HepG2 (cell line): ENCODE data around the gene LRRC25. TPM values are rescaled to one million over a fixed set of nuclear protein-coding genes. Genes with fewer than 3 reads are reported as not detected.
A peak's percentile ranks its signal among the peaks of the same experiment; 100 is the strongest.

Experiments
- AGO1 ChIP-seq: fragments of 200-400 bp; formaldehyde crosslinking; IDR thresholded peaks from 2 replicates; pipeline ENCODE4 v1.6.1; 2017; ENCODE audit warnings: mild to moderate bottlenecking, low read depth, low read length, moderate library complexity; ENCODE audit not compliant: poor library complexity, severe bottlenecking
- DNMT3B ChIP-seq: conservative IDR thresholded peaks from 2 replicates; pipeline ENCODE4 v1.6.1; 2016; ENCODE audit warnings: missing biosample characterization, control low read depth
- ETV5 ChIP-seq: IDR thresholded peaks from 2 replicates; pipeline ENCODE4 v1.6.1; 2018; ENCODE audit warnings: missing biosample characterization, missing genetic modification reagents, inconsistent platforms, borderline replicate concordance
- FOXP1 ChIP-seq, 2 experiments: fragments of 450-650 bp in 1 of 2; IDR thresholded peaks; 2 replicates each; pipeline ENCODE4 v1.6.1; 2017 to 2018; ENCODE audit warnings: antibody characterized with exemption in 1 of 2
- NFE2L2 ChIP-seq: fragments of 150-350 bp; IDR thresholded peaks from 2 replicates; pipeline ENCODE4 v1.6.1; 2014; ENCODE audit warnings: low read length
- ZIK1 ChIP-seq: sonication (generic); formaldehyde crosslinking; IDR thresholded peaks from 2 replicates; pipeline ENCODE4 v1.5.0; 2020; ENCODE audit warnings: mild to moderate bottlenecking, low read depth, missing genetic modification reagents, borderline replicate concordance
- ZNF225 ChIP-seq: sonication (generic); formaldehyde crosslinking; IDR thresholded peaks from 2 replicates; pipeline ENCODE4 v1.4.0; 2020; ENCODE audit warnings: mild to moderate bottlenecking, missing genetic modification reagents
- ZNF235 ChIP-seq: sonication (generic); formaldehyde crosslinking; IDR thresholded peaks from 2 replicates; pipeline ENCODE4 v1.8.1; 2023; ENCODE audit warnings: mild to moderate bottlenecking, missing genetic modification reagents, borderline replicate concordance
- ZNF367 ChIP-seq: sonication (generic); formaldehyde crosslinking; IDR thresholded peaks from 2 replicates; pipeline ENCODE4 v1.4.0; 2020; ENCODE audit warnings: missing genetic modification reagents, borderline replicate concordance
- ZNF496 ChIP-seq: sonication (generic); formaldehyde crosslinking; IDR thresholded peaks from 2 replicates; pipeline ENCODE4 v1.8.1; 2023; ENCODE audit warnings: mild to moderate bottlenecking, moderate library complexity, missing genetic modification reagents; ENCODE audit not compliant: insufficient replicate concordance
- ZNF614 ChIP-seq: IDR thresholded peaks from 2 replicates; pipeline ENCODE4 v1.6.1; 2018; ENCODE audit warnings: missing biosample characterization, missing genetic modification reagents, inconsistent platforms, borderline replicate concordance
- polyA plus RNA-seq, 8 experiments: library from polyadenylated mRNA; depleted of rRNA in 3 of 8; stranded (reverse) in 7 of 8; unstranded in 1 of 8; fragments of >200 nt; fragmentation: Illumina TruSeq in 4 of 8; extraction: Trizol in 4 of 8; gene quantifications; 2 replicates each; pipeline versions ENCODE4 v1.2.1 to v1.2.3, GENCODE V29; 2011 to 2016; ENCODE audit warnings: low read depth in 4 of 8, missing spikeins in 1 of 8, mixed read lengths in 1 of 8; ENCODE audit not compliant: insufficient read depth in 1 of 8
- total RNA-seq, 5 experiments: library from RNA; depleted of rRNA; stranded (reverse); fragments of >200 nt; fragmentation: Illumina TruSeq; extraction: Trizol; gene quantifications; 2 replicates each; pipeline ENCODE4 v1.2.3, GENCODE V29; 2016; ENCODE audit warnings: low read depth in 1 of 5
- TF ChIP-seq, protein P1 (sequence below): IDR thresholded peaks from 2 replicates; pipeline ENCODE4 v1.6.1; 2016
- TF ChIP-seq, protein P2 (sequence below): IDR thresholded peaks from 2 replicates; pipeline ENCODE4 v1.6.1; 2016; ENCODE audit warnings: missing biosample characterization, missing genetic modification reagents, low read depth
- TF ChIP-seq, protein P3 (sequence below): fragments of 450-650 bp; IDR thresholded peaks from 2 replicates; pipeline ENCODE4 v1.6.1; 2017
- TF ChIP-seq, protein P4 (sequence below): sonication (generic); formaldehyde crosslinking; IDR thresholded peaks from one replicate; pipeline ENCODE4 v1.5.1; 2020; ENCODE audit warnings: mild to moderate bottlenecking, missing genetic modification reagents; ENCODE audit errors: not compliant biosample characterization

LRRC25 gene
- total and polyA plus RNA-seq, 2 of the 13 experiments (the other 11 are each of a cell fraction or from before 2014, with no cell fraction given): 0.13 to 0.53 TPM

DNA sequence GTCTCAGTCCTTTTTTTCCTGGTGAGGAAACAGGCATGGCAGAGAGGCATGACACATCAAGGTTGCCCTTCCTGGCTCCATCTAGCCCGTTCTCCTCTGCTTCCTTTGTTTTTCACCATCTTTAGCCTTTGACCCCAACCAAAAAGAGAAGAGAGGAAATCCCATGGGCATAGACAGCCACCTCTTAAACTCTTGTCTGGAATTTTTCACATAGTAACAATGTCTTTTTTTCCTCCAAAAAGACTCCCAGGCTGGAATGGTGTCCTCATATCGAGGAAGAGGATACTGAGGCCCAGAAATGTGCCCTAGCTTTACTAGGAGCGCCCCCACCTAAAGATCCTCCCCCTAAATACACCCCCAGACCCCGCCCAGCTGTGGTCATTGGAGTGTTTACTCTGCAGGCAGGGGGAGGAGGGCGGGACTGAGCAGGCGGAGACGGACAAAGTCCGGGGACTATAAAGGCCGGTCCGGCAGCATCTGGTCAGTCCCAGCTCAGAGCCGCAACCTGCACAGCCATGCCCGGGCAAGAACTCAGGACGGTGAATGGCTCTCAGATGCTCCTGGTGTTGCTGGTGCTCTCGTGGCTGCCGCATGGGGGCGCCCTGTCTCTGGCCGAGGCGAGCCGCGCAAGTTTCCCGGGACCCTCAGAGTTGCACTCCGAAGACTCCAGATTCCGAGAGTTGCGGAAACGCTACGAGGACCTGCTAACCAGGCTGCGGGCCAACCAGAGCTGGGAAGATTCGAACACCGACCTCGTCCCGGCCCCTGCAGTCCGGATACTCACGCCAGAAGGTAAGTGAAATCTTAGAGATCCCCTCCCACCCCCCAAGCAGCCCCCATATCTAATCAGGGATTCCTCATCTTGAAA, 11.5 kb downstream of the LRRC25 start, which contains the start of gene GDF15 (continued):
- TF ChIP-seq, protein P1, sequence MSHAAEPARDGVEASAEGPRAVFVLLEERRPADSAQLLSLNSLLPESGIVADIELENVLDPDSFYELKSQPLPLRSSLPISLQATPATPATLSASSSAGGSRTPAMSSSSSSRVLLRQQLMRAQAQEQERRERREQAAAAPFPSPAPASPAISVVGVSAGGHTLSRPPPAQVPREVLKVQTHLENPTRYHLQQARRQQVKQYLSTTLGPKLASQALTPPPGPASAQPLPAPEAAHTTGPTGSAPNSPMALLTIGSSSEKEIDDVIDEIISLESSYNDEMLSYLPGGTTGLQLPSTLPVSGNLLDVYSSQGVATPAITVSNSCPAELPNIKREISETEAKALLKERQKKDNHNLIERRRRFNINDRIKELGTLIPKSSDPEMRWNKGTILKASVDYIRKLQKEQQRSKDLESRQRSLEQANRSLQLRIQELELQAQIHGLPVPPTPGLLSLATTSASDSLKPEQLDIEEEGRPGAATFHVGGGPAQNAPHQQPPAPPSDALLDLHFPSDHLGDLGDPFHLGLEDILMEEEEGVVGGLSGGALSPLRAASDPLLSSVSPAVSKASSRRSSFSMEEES (CRISPR knock-in tag): peak; percentile 70
- TF ChIP-seq, protein P2, sequence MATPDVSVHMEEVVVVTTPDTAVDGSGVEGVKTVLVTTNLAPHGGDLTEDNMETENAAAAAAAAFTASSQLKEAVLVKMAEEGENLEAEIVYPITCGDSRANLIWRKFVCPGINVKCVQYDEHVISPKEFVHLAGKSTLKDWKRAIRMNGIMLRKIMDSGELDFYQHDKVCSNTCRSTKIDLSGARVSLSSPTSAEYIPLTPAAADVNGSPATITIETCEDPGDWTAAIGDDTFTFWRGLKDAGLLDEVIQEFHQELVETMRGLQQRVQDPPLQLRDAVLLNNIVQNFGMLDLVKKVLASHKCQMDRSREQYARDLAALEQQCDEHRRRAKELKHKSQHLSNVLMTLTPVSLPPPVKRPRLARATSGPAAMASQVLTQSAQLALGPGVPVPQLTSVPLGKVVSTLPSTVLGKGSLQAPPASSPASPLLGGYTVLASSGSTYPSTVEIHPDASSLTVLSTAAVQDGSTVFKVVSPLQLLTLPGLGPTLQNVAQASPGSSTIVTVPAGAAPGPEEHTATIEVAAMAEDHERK: no peak
- TF ChIP-seq, protein P3, sequence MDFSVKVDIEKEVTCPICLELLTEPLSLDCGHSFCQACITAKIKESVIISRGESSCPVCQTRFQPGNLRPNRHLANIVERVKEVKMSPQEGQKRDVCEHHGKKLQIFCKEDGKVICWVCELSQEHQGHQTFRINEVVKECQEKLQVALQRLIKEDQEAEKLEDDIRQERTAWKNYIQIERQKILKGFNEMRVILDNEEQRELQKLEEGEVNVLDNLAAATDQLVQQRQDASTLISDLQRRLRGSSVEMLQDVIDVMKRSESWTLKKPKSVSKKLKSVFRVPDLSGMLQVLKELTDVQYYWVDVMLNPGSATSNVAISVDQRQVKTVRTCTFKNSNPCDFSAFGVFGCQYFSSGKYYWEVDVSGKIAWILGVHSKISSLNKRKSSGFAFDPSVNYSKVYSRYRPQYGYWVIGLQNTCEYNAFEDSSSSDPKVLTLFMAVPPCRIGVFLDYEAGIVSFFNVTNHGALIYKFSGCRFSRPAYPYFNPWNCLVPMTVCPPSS: no peak
- TF ChIP-seq, protein P4, sequence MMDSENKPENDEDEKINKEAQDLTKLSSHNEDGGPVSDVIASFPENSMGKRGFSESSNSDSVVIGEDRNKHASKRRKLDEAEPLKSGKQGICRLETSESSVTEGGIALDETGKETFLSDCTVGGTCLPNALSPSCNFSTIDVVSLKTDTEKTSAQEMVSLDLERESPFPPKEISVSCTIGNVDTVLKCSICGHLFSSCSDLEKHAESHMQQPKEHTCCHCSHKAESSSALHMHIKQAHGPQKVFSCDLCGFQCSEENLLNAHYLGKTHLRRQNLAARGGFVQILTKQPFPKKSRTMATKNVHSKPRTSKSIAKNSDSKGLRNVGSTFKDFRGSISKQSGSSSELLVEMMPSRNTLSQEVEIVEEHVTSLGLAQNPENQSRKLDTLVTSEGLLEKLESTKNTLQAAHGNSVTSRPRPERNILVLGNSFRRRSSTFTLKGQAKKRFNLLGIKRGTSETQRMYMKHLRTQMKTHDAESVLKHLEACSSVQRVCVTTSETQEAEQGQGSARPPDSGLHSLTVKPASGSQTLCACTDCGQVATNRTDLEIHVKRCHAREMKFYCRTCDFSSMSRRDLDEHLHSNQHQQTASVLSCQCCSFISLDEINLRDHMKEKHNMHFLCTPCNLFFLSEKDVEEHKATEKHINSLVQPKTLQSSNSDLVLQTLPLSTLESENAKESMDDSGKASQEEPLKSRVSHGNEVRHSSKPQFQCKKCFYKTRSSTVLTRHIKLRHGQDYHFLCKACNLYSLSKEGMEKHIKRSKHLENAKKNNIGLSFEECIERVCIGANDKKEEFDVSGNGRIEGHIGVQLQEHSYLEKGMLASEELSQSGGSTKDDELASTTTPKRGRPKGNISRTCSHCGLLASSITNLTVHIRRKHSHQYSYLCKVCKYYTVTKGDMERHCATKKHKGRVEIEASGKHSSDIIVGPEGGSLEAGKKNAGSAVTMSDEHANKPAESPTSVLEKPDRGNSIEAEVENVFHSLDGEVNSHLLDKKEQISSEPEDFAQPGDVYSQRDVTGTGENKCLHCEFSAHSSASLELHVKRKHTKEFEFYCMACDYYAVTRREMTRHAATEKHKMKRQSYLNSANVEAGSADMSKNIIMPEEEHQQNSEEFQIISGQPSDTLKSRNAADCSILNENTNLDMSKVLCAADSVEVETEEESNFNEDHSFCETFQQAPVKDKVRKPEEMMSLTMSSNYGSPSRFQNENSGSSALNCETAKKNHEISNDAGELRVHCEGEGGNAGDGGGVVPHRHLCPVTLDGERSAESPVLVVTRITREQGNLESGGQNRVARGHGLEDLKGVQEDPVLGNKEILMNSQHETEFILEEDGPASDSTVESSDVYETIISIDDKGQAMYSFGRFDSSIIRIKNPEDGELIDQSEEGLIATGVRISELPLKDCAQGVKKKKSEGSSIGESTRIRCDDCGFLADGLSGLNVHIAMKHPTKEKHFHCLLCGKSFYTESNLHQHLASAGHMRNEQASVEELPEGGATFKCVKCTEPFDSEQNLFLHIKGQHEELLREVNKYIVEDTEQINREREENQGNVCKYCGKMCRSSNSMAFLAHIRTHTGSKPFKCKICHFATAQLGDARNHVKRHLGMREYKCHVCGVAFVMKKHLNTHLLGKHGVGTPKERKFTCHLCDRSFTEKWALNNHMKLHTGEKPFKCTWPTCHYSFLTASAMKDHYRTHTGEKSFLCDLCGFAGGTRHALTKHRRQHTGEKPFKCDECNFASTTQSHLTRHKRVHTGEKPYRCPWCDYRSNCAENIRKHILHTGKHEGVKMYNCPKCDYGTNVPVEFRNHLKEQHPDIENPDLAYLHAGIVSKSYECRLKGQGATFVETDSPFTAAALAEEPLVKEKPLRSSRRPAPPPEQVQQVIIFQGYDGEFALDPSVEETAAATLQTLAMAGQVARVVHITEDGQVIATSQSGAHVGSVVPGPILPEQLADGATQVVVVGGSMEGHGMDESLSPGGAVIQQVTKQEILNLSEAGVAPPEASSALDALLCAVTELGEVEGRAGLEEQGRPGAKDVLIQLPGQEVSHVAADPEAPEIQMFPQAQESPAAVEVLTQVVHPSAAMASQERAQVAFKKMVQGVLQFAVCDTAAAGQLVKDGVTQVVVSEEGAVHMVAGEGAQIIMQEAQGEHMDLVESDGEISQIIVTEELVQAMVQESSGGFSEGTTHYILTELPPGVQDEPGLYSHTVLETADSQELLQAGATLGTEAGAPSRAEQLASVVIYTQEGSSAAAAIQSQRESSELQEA (CRISPR knock-in tag): no peak
- TF ChIP-seq FOXP1 (IDR thresholded peaks at IDR 0.05): 0 out of 2 replicates have a peak, but pooled peaks have one; percentile 70
- peak; percentile 88 for TF ChIP-seq FOXP1 (CRISPR knock-in tag; IDR thresholded peaks at IDR 0.05)
- peak; percentile 83; the same call in 1 of the 2 replicates for TF ChIP-seq ZNF225
- TF ChIP-seq ZIK1 (CRISPR knock-in tag): peak; percentile 91
- TF ChIP-seq ZNF614 (CRISPR knock-in tag): peak; percentile 50; the same call in 1 of the 2 replicates
- TF ChIP-seq ZNF367 (CRISPR knock-in tag): peak; percentile 94
- no peak; the same call in 1 of the 2 replicates for TF ChIP-seq ZNF235 (CRISPR knock-in tag)
- TF ChIP-seq AGO1: peak; percentile 89
- TF ChIP-seq DNMT3B: peak; percentile 7; the same call in 1 of the 2 replicates
- TF ChIP-seq NFE2L2: no peak
- peak; percentile 79 for TF ChIP-seq ETV5 (CRISPR knock-in tag)
- TF ChIP-seq ZNF496 (CRISPR knock-in tag): no peak
